Uterus (tissue), 2 donors: ENCODE data around the gene SEC14L1.

Experiments used
- POLR2A ChIP-seq, 2 donors: fragments of 450-650 bp; IDR thresholded peaks; one replicate each; pipeline ENCODE4 v1.6.1; 2016; ENCODE audit warnings: antibody characterized with exemption in 2 of 2, mild to moderate bottlenecking in 1 of 2, moderate library complexity in 1 of 2
- TF ChIP-seq, protein P1 (sequence below), 4 experiments: fragments of 200-600 bp in 2 of 4; fragments of 450-650 bp in 2 of 4; sonication (generic) in 2 of 4; IDR thresholded peaks; one replicate each; pipeline ENCODE4 v1.5.1; 2016 to 2019; ENCODE audit warnings: antibody characterized with exemption in 4 of 4, mild to moderate bottlenecking in 2 of 4, moderate library complexity in 1 of 4

DNA sequence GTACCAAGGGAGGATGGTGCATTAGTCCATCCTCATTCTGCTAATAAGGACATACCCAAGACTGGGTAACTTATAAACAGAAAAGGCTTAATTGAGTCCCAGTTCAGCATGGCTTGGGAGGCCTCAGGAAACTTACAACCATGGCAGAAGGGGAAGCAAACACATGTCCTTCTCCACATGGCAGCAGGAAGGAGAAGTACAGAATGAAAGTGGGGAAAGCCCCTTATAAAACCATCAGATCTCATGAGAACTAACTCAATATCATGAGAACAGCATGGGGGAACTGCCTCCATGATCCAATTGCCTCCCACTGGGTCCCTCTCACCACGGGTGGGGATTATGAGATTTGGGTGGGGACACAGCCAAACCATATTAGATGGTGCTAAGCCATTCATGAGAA is 84.5 kb downstream of the SEC14L1 start:
- TF ChIP-seq POLR2A (IDR thresholded peaks at IDR 0.05), result no peak
- TF ChIP-seq, protein P1, sequence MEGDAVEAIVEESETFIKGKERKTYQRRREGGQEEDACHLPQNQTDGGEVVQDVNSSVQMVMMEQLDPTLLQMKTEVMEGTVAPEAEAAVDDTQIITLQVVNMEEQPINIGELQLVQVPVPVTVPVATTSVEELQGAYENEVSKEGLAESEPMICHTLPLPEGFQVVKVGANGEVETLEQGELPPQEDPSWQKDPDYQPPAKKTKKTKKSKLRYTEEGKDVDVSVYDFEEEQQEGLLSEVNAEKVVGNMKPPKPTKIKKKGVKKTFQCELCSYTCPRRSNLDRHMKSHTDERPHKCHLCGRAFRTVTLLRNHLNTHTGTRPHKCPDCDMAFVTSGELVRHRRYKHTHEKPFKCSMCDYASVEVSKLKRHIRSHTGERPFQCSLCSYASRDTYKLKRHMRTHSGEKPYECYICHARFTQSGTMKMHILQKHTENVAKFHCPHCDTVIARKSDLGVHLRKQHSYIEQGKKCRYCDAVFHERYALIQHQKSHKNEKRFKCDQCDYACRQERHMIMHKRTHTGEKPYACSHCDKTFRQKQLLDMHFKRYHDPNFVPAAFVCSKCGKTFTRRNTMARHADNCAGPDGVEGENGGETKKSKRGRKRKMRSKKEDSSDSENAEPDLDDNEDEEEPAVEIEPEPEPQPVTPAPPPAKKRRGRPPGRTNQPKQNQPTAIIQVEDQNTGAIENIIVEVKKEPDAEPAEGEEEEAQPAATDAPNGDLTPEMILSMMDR (IDR thresholded peaks at IDR 0.05), result no peak
